ENCODE results near the gene NFILZ.

- TF ChIP-seq CTCF (IDR thresholded peaks at IDR 0.05; ENCODE audit: low read depth, low read length, poor library complexity, severe bottlenecking) (no peak), EZH2phosphoT487 (IDR thresholded peaks at IDR 0.05; ENCODE audit: borderline replicate concordance, low read length) (no peak)
Observed at GRCh38 chr19:8608941-8609278, 21.5 kb upstream of the NFILZ start.
